ENCODE measurements around the gene HMGCR.
"Not testable (repeated sequence)": the region's sequence is repeated elsewhere in the genome, so short reads cannot be mapped to it uniquely, and the experiment has no call there.

HMGCR gene

DNA sequence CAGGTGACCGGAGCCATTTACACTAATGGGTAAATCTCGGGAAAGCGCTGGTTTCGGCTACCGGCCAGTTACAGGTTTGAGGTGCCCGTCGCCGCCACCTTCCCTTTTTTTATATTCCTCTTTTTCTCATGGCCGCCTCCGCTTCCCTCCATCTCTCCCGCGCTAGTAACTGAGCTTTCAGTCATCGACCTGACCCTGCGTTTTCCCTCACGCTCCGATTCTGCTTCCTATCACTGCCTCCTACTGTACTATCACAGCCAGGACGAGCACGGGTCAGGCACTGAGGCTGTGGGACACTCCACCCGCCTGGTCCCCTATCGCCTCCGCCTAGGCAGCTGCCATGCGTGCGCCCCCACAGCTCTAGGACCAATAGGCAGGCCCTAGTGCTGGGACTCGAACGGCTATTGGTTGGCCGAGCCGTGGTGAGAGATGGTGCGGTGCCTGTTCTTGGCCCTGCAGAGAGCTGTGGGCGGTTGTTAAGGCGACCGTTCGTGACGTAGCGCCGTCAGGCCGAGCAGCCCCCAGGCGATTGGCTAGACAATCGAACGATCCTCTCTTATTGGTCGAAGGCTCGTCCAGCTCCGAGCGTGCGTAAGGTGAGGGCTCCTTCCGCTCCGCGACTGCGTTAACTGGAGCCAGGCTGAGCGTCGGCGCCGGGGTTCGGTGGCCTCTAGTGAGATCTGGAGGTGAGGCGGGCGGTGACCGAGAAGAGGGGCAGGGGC is at the start of gene HMGCR:
TSS of gene HMGCR (plus strand) at position 606 of the 722 bp plus-strand sequence. CDS start 5,386 bp downstream, outside the sequence.
- DNase-seq: peak; percentile 100

DNA sequence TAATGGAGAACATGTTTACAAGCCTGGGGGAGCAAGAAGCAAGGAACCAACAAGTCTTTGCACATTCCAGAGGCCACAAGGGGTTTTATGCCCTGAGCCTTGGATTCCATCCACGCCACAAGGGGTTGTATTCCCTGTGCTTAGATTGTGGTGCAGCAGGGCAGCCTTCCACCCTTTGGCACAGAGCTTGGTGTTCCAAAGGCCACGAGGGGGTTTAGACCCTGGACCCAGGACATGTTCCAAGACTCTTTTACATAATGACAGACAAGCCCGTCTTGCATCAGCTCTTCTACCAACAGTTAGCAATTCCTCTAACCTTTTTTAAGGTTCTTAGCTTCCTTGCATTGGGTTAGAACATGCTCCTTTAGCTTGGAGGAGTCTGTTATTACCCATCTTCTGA is 45.2 kb upstream of the HMGCR start:
- DNase-seq: not testable (repeated sequence)

DNA sequence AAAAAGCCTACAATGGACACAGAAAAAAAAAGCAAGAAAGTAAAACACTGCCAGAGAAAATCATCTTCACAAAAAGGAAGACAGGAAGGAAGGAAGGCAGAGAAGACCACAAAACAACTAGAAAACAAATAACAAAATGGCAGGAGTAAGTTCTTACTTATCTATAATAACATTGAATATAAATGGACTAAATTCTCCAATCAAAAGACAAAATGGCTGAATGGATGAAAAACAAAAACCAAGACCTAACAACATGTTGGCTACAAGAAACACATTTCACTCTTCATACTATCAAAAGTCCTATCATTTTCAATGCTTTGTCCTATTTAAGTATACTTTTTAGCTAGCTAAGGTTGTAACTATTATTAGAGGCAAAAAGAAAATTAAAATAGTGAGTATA is 36.9 kb upstream of the HMGCR start:
- no peak for DNase-seq

- no peak for DNase-seq
These were observed 33.6 kb upstream of the HMGCR start for GRCh38 chr5:75303419-75303818.

DNA sequence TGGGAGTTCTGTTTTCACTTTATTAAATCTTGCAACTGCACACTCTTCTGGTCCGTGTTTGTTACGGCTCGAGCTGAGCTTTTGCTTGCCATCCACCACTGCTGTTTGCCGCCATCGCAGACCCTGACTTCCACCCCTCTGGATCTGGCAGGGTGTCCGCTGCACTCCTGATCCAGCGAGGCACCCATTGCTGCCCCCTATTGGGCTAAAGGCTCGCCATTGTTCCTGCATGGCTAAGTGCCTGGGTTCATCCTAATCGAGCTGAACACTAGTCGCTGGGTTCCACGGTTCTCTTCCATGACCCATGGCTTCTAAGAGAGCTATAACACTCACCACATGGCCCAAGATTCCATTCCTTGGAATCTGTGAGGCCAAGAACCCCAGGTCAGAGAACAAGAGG is 32.5 kb upstream of the HMGCR start:
- not testable (repeated sequence) for DNase-seq

DNA sequence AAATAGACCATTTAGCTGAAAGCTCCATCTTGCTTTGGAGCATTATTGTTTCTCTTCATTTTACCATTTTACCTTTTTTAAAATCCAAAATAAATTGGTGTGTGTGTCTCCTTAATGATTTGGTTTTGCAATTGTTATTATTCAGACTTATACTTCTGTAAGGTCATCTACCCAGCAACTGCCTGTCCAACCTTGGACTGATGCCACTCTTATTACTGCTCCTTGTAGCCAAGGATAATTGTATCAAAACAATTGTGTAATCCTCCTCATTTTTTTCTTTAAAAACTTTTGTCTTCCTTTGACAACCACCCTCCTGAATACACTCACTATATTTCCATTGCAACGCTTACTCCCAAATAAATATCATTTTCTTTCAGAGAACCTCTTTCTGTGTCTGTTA is 30.3 kb upstream of the HMGCR start:
- no peak for DNase-seq

DNA sequence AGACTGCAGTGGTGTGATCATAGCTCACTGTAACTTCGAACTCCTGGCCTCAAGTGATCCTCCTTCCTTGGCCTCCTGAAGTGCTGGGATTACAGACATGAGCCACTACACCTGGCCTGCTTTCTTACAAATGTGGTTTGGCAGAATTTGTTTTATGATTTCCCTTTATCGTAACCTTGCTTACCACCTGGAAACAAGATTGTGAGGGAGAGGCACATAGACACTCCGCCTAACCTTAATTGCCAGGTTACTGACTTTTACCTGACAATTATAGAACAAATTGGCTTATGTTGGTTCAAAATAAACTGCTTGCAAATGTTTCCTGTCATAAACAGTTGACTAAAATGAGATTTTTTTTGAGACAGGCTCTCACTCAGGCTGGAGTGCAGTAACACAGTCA is 26.8 kb upstream of the HMGCR start:
- no peak for DNase-seq

DNA sequence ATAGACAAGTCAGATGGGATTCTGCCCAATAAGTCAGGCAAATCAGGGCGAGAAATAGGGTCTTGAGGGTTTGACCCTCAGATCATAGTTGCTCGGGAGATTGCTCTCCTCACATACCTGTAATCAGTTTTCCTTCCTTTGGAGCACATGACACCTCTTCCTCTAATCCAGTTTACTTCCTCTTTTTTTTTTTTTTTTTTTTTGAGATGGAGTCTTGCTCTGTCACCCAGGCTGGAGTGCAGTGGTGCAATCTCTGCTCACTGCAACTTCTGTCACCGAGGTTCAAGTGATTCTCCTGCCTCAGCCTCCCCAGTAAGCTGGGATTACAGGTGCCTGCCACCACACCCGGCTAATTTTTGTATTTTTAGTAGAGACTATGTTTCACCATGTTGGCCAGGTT is 17.9 kb upstream of the HMGCR start:
- peak; percentile 66 for DNase-seq

DNA sequence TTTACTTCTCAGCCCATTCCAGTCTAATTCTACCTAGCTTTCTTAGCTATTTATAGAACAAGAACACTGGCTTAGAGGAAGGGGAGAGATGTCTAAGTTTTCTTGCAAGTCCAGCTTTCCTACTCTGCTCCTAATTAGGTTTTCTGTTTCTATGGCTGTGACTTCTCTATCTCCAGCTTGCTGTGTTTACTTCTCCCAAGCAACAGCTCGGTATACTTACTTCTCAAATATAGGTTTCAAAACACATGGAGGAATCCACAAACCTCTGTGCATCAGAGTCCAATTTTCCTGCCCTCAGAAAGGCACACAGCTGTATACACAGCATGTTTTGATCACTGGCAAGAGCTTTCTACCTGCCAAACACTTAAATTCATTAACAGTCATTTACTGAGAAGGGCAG is 17.4 kb upstream of the HMGCR start:
- DNase-seq: peak; percentile 61

GRCh38 chr5:75320371-75320770 is 16.6 kb upstream of the HMGCR start:
- peak; percentile 96 for DNase-seq

GRCh38 chr5:75322066-75322465 is 15.0 kb upstream of the HMGCR start:
- DNase-seq: no peak

DNA sequence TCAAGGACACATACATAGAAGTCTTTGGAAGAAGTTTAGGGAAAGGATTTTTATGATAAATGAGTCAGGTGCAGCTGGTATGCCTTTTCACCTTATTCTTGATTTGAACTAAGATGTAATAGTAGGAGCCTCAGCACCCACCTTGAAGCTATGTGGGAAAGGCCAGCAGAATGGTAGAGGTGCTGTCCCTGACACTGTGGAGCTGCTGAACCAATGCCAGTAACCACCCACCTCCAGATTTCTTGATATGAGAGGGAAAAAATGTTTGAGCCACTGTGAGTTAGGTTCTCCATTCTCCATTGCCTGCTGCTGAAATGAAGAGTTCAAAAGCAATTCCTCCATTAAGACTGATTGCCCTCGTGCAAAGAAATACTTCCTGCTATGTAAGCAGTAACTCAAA is 12.2 kb upstream of the HMGCR start:
- no peak for DNase-seq

DNA sequence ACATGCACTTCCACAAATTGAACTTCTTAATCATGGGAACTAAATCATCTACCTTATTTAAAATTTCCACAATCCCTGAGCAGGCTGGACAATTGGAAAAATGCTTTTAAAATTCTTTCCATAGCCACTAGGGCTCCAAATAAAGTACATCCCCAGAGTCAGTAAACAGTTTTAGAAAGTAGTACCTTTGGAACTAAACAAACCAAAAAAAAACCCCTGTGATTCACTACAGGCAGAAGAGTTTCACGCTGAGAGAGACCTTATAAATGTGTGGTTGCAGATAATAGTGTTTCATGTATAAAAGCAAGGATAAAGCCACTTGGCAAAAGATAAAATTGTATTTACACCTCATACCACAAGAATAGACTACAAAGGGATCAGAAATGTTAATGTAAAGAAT is 11.8 kb upstream of the HMGCR start:
- DNase-seq: no peak

- DNase-seq: no peak
These were observed 6.6 kb upstream of the HMGCR start for GRCh38 chr5:75330404-75330803.

- no peak for DNase-seq
These were observed 5.6 kb upstream of the HMGCR start for GRCh38 chr5:75331095-75332090.

DNA sequence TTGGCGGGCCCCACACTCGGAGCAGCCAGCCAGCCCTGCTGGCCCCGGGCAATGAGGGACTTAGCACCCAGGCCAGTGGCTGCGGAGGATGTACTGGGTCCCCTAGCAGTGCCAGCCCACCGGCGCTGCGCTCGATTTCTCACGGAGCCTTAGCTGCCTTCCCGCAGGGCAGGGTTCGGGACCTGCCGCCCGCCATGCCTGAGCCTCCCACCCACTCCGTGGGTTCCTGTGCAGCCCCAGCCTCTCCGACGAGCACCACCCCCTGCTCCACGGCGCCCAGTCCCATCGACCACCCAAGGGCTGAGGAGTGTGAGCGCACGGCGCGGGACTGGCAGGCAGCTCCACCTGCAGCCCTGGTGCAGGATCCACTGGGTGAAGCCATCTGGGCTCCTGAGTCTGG is 3.3 kb upstream of the HMGCR start:
- not testable (repeated sequence) for DNase-seq

GRCh38 chr5:75334413-75334812 is 2.6 kb upstream of the HMGCR start:
- not testable (repeated sequence) for DNase-seq

DNA sequence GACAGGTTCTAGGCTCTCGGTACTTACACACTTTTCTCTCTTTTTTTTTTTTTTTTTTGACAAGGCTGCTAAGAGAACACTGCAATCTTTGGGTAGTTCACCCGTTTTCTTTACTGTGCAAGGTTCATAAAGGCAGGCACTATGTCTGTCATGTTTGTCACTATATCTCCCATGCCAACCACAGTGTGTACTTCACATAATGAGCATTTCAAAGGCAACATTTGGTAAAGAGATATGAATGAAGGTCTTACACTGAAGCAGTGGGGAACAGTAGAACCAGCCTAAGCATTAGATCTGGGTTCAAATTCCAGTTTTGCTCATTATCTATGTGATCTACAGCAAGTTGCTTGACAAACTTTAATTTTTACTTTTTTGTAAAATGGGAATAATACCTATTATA is 1.5 kb upstream of the HMGCR start:
- no peak for DNase-seq

- DNase-seq: peak; percentile 80
These were observed 937 bp upstream of the HMGCR start for GRCh38 chr5:75335952-75336614.

GRCh38 chr5:75337366-75338021 is 474 bp downstream of the HMGCR start:
- DNase-seq: peak; percentile 23

- DNase-seq: no peak
These were observed 1.4 kb downstream of the HMGCR start for GRCh38 chr5:75338408-75338807.

DNA sequence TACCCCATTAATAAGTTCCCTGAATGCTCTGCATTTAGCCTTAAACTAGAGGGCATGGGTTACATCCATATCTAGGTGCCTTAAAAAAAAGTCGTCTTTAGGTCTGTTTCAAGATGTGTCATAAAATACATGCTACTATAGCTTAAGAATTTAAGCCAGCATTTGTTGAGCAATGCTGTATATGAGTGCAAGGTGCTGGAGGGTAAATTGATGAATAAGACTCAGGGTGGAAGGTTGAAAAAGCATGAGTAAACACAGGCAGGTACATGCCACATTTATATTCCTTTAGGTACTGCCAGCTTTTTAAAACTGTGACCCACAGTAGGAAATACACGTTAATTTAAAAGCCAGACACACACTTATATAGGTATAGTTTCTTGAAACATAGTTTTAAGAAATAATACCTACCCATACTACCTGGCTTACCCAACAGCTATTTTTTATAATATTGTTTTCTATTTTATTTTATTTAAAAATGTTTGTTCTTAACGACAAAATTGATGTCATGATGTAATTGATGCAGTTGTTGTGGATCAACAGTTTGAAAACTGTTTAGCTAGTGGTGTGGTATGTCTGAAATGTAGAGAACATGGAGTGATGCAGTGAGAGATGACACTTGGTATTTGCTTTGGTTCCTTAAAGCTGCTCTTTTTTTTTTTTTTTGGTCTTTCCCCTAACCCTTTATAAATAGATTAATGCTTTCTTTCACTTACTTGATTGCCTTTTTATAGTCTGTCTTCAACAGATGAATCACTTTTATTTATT is 3.9 kb downstream of the HMGCR start:
- no peak for DNase-seq

All from inflammatory macrophage treated with lipopolysaccharide for 4 hours (primary cell).